Gastroesophageal sphincter (tissue), 3 donors: ENCODE results near the gene PACRGL.

Experiments
- EP300 ChIP-seq: sonication (generic); formaldehyde crosslinking; IDR thresholded peaks from one replicate; pipeline ENCODE4 v1.6.1; 2017; ENCODE audit warnings: antibody characterized with exemption, mild to moderate bottlenecking
- POLR2A ChIP-seq, 2 donors: fragments of 450-650 bp; IDR thresholded peaks; one replicate each; pipeline ENCODE4 v1.6.1; 2017; ENCODE audit warnings: antibody characterized with exemption in 2 of 2, mild to moderate bottlenecking in 2 of 2, moderate library complexity in 1 of 2
- POLR2AphosphoS5 ChIP-seq: sonication (generic); formaldehyde crosslinking; IDR thresholded peaks from one replicate; pipeline ENCODE4 v1.6.1; 2017; ENCODE audit warnings: antibody characterized with exemption
- TF ChIP-seq, protein P1 (sequence below), 4 experiments: fragments of 200-600 bp in 2 of 4; fragments of 450-650 bp in 2 of 4; sonication (generic) in 1 of 4; IDR thresholded peaks; one replicate each; pipeline ENCODE4 v1.5.1; 2017 to 2019; ENCODE audit warnings: antibody characterized with exemption in 4 of 4, mild to moderate bottlenecking in 2 of 4, moderate library complexity in 2 of 4

DNA sequence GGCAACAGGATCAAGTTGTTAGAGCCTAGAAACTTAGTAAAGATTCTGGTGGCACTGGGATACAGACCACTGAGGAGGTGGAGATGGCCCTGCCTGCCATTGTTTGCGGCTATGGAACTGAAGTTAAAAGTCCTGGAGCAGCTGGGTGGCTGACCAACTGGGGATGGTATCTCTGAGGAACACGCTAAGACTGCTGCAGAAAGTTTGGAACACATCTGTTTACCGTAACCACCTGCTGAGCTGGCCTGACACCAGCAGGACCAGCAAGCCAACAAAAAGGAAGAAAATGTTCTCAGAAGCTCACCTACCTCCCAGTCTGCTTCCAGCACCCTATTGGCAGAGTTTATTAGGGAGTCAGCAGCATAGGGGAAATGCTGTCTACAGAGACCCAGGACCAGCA is 17.4 kb upstream of the PACRGL start:
- TF ChIP-seq EP300 (no peak), POLR2A (IDR thresholded peaks at IDR 0.05) (no peak), POLR2AphosphoS5 (no peak)
- TF ChIP-seq, protein P1, sequence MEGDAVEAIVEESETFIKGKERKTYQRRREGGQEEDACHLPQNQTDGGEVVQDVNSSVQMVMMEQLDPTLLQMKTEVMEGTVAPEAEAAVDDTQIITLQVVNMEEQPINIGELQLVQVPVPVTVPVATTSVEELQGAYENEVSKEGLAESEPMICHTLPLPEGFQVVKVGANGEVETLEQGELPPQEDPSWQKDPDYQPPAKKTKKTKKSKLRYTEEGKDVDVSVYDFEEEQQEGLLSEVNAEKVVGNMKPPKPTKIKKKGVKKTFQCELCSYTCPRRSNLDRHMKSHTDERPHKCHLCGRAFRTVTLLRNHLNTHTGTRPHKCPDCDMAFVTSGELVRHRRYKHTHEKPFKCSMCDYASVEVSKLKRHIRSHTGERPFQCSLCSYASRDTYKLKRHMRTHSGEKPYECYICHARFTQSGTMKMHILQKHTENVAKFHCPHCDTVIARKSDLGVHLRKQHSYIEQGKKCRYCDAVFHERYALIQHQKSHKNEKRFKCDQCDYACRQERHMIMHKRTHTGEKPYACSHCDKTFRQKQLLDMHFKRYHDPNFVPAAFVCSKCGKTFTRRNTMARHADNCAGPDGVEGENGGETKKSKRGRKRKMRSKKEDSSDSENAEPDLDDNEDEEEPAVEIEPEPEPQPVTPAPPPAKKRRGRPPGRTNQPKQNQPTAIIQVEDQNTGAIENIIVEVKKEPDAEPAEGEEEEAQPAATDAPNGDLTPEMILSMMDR (IDR thresholded peaks at IDR 0.05), result no peak
